ENCODE results near the gene TOR2A. TPM values are rescaled to one million over a fixed set of nuclear protein-coding genes. Genes with fewer than 3 reads are reported as not detected.

TOR2A gene
- total and polyA plus RNA-seq, 2 of the 8 experiments (the other 6 are each of a cell fraction or from before 2014, with no cell fraction given) = 18.7 to 24.9 TPM

- no peak overlapping the region for H2BK12ac ChIP-seq (ENCODE audit: low read depth, low read length)
- POLR2A ChIA-PET (ENCODE audit: partially characterized antibody) = interaction anchor here (0.8 to 2.0 kb wide), 3 partner anchors 11 to 221 kb away, joined by 3 to 9 read pairs (median 3); partner anchors contain the start of genes PTRH1 and TTC16
Observed at GRCh38 chr9:127700594-127701255, 34.4 kb downstream of the TOR2A start.

More at GRCh38 chr9:127700594-127701255, 34.4 kb downstream of the TOR2A start:
- Histone ChIP-seq H2BK5ac (ENCODE audit: low read depth, low read length) (no peak overlapping the region), H3K23me2 (ENCODE audit: low read depth, low read length) (0 out of 2 replicates have a peak, but pooled peaks cover 1% of the 10 kb centered on the region), H2AK5ac (ENCODE audit: low read depth, low read length) (no peak overlapping the region), H4K8ac (ENCODE audit: extremely low read depth, insufficient read depth, low read length) (no peak overlapping the region), H3K79me2 (ENCODE audit: control insufficient read depth in 1 of 2, insufficient read depth in 2 of 2, low read length in 2 of 2) (no peaks in the 10 kb centered on the region), H3K9me3 (ENCODE audit: insufficient read depth in 2 of 2, low read depth in 1 of 2, low read length in 1 of 2) (no peaks in the 10 kb centered on the region), H3K4me3 (ENCODE audit: extremely low read depth in 1 of 4, insufficient read depth in 2 of 4, low read depth in 3 of 4, low read length in 4 of 4) (no peak overlapping the region), H3K36me3 (ENCODE audit: control insufficient read depth in 2 of 4, insufficient read depth in 4 of 4, low read length in 3 of 4) (no peaks in the 10 kb centered on the region), H3K18ac (ENCODE audit: extremely low read depth, low read length) (no peak overlapping the region), H2BK20ac (ENCODE audit: low read length) (no peak overlapping the region), H2BK120ac (replicated peaks; ENCODE audit: low read depth, low read length) (no peak overlapping the region), H3K4me2 (ENCODE audit: insufficient read depth in 1 of 2, low read depth in 2 of 2, low read length in 2 of 2) (no peak overlapping the region), H4K5ac (ENCODE audit: insufficient read length, low read depth, low read length) (no peak overlapping the region), H4K91ac (replicated peaks; ENCODE audit: insufficient read length, low read length) (no peak overlapping the region), H3K79me1 (ENCODE audit: low read depth, low read length) (no peaks in the 10 kb centered on the region), H3K27me3 (replicated peaks in 1 of 4; ENCODE audit: control insufficient read depth in 3 of 4, extremely low read depth in 1 of 4, insufficient read depth in 3 of 4, low read length in 3 of 4) (no peaks in the 10 kb centered on the region; a peak in 2 of 7 replicates), H3K4me1 (replicated peaks in 1 of 4; ENCODE audit: control insufficient read depth in 3 of 4, insufficient read depth in 4 of 4, low read length in 3 of 4) (peaks cover 0 to 3% (median 1%) of the 10 kb centered on the region in 4 experiments; a peak in 4 of 7 replicates), H4K20me1 (replicated peaks in 1 of 2; ENCODE audit: control insufficient read depth in 1 of 2, insufficient read depth in 2 of 2, low read length in 2 of 2) (no peaks in the 10 kb centered on the region), H3K56ac (replicated peaks; ENCODE audit: insufficient read length, low read depth, low read length) (no peak overlapping the region), H2AFZ (ENCODE audit: low read length) (no peak overlapping the region), H3K9ac (replicated peaks in 1 of 4; ENCODE audit: extremely low read depth in 1 of 4, low read depth in 3 of 4, low read length in 3 of 4) (no peak overlapping the region; a peak in 2 of 7 replicates), H2BK15ac (ENCODE audit: low read length) (no peak overlapping the region), H3K27ac (ENCODE audit: low read depth, low read length) (no peak overlapping the region), H3K14ac (ENCODE audit: insufficient read length) (no peak overlapping the region), H3K23ac (ENCODE audit: insufficient read length) (no peak overlapping the region), H3K4ac (replicated peaks; ENCODE audit: insufficient read length, low read depth, low read length) (no peak overlapping the region)
- no peak for DNase-seq (ENCODE audit: low read depth in 1 of 2, low spot score in 2 of 2)
- CTCF ChIA-PET (ENCODE audit: partially characterized antibody) = interaction anchor here (0.9 to 1.5 kb wide), 5 partner anchors 10 to 209 kb away, joined by 3 to 5 read pairs (median 4); partner anchors contain the start of gene TOR2A
- FAIRE-seq = no peak
- TF ChIP-seq POU5F1 (IDR thresholded peaks at IDR 0.05; ENCODE audit: low read depth, low read length) (peak; percentile 62; the same call in 1 of the 2 replicates), BCL11A (IDR thresholded peaks at IDR 0.05; ENCODE audit: low read depth in 2 of 2, low read length in 2 of 2) (no peak)
- 83% methylated on average over 5 of the region's 5 CpGs; no CpG with 5 or more reads in 1 of the 2 experiments for WGBS, 2 experiments (ENCODE audit: extremely low coverage in 1 of 2, insufficient coverage in 1 of 2, insufficient read length in 1 of 2, insufficient replicate concordance in 2 of 2, low coverage in 1 of 2, low lambda C conversion rate in 2 of 2, missing lambda C conversion rate in 1 of 2)
